HG02610 (cell line): ENCODE results near the gene TMEM120B.

Experiments
- ATAC-seq: cut with Tn5 transposase; IDR thresholded peaks from one replicate; pipeline ENCODE4 v1.9.1; 2021; ENCODE audit warnings: mild to moderate bottlenecking, moderate library complexity; ENCODE audit not compliant: unreplicated experiment

The TMEM120B gene

DNA sequence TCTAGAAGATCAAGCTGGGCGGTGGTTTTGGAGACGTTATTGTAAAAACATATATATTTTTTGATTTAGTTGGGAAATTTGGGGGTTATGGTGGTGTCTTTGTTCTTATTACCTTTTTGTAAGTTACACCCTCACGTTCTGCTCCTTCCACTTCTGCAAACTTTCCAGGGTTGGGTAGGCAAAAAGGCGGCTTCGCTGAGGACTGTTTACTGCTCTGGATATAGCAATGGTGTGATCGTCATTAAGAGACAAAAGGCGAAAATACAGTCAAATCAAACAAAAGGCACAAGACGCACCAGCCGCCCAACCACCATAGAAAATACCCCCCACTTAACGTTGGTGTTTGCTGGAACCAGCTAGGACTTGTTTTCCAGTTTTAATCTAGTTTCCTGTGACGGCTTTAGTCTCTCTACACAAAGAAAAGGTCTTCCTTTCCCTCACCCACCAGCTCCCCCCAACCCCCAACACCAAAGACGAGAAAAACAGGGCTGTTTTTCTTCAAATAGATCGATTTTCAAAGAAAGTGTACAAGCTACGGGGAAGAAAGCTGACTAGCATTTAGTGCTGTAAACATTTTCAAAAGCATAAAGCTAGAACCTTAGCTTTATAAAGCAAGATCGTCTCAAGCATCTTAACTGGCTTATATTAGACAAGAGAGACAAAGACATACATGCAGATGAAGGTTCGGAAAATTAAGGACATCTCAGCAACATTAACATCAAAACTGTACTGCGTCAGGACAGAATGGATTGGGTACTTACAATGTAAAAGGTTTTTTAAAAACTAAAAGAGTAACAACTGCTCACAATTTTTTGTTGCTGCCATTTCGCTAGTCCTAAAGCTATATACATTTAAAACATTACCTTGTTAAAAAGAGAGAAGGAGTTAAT is 89.3 kb downstream of the TMEM120B start:
- ATAC-seq: no peak

DNA sequence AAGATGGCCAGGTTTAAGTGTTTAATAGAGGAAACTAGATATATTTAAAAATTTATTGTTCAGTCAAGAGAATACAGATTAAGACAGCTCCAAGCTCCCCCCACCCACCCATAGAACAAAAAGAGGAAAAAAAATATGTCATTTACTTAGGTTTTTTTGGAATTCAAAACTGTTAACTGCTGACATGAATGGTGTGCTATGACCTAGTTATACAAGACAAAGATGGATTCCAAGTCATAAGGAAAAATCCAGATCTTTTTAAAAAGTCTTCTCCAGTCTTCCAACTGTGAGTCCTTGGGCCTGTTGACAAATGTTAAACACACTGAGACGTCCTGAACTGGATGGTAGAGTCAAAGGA is 89.9 kb downstream of the TMEM120B start:
- no peak for ATAC-seq

DNA sequence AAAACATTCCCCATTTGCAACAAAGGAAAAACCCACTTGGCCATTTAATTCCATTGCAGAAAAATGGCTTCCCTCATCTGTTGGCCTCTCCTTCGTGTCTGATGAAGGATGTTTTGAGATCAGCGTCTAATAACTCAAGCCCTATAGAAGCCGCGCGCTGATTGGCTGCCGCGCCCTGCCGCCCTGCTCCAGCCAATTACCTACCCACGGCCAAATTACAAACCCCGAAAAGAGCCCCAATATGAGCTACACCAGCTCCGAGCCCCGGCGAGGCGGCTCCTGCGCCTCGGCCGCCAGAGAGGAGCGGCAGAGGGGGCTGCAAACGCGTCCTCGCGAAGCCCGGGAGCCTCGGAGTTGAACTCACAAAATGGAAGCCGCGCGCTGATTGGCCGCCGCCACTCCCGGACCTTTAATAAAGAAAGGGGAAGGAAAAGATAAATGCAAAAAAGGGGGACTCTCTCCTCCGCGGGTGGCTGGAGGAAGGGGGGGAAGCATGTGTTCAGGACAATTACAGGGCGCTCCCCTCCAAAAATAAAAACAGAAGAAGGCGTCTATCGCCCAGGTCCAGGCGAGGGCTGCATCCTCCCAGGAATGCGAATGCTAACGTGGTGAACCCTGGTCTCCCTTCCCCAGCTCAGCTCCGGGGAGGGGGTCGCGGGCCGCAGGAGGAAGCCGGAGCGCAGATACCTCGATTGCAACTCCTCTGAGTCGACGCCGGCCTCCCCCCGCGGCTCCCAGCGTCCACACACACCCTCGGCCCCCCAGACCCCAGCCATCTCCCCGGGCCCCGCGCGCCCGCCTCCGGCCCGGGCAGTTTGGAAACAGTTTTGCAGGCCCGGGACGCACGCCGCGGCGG is 90.5 kb downstream of the TMEM120B start:
- ATAC-seq: peak; percentile 38

DNA sequence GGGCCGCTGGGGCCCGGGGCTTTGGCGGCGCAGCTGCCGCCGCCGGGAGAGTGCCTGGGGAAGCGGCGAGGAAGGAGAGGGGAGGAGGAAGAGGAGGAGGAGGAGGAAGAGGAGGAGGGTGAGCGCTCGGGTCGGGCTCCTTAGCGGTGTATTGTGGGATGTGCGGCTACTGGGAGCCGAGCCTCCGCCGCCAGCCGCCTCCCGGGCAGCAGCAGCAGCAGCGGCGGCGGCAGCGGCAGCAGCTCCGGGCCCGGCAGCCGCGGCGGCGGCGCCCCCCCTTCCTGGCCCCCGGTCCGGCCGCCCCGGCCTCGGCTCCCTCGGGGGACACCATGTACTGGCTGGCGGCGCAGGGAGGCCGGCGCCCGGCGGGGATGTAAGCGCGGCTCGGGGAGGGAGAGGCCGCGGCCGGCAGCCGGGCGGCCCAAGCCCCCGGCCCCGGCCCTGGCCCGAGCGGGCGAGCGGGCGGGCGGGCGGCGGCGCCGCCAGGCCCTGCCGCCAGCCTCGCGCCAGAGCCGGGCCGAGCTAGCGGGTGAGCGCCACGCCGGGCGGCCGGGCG is 91.4 kb downstream of the TMEM120B start, which contains the start of gene SETD1B:
TSS of gene SETD1B (plus strand) at position 149 of the 556 bp plus-strand sequence. CDS start 729 bp downstream, outside the sequence.
- no peak for ATAC-seq

DNA sequence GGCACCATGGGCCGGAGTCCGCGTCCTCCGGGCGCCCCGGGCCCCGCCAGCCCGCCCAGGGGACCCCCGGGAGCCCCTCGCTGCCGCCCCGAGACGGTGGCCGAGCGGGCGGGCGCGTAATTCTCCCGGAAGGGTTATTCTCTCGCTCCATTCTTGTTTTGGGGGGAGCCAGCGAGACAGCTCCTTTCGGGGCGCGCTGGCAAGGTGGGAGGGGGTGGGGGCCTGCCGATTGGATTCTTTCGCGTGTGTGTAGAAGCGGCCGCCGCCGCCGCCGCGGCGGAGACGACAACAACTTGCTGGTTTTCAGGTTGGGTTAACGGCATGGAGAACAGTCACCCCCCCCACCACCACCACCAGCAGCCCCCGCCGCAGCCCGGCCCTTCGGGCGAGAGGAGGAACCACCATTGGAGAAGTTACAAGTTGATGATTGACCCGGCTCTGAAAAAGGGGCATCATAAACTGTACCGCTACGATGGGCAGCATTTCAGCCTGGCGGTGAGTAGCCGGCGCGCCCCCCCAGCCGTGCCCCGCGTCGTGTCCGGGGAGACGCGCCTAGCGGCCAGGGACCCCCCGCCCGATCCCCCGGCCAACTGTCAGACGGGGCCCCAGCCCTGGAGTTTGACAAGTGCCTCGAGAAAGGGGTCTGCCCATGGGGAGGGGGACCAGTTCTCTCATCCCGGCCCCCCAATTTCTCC is 92.0 kb downstream of the TMEM120B start:
- no peak for ATAC-seq

DNA sequence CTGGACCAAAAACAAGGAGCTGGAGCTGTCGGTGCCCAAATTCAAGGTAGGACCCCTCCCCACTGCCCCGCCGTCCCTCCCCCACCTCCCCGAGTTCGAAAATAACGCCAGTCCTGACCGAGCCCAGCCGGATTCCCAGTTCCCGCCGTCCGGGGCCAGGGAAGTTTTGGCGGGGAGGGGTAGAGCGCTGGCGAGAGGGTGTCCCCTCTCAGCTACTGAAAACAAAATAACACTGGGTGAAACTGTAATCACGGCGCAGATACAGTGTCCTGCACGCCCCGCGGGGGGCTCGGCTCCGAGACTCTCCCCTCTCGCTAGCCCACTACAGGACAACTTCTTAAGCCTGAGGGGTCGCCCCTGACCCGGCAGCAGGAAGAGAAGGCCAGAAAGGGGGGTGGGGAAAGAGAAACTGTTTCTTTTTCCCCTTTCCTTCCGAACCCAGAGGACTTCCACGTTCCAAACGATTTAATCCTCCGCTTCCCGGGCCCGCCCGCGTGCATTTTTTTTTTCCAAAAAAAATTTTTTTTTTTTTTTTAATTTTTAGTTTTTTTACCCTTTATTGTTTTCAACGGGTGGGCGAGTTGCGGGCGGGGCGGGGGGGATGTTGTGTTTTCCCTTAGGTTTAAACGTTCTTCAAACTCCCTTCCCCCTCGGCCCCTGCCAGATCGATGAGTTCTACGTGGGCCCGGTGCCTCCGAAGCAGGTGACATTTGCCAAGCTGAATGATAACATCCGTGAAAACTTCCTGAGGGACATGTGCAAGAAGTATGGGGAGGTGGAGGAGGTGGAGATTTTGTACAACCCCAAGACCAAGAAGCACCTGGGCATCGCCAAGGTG is 92.8 kb downstream of the TMEM120B start:
- no peak for ATAC-seq

DNA sequence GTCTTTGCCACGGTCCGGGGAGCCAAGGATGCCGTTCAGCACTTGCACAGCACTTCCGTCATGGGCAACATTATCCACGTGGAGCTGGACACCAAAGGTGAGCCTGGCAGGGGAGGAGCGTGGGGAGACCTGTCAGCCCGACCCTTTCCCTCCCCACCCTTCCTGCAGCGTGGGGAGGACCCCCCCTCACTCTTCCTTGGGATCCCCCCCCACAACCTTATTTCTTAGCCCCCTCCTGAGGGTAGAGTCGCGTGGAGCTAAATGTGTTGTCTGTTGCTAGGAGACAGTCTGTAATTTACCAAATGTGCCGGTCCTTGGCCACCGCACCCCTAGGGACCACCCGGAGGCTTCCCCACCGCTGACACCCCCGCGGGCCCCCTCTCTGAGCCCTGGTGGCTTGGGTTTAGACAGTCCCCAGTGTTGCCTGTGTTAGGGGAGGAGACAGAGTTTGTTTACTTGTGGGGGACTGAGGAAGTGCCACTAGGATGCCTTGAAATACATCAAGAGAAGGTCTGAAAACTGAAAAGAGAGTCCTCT is 93.5 kb downstream of the TMEM120B start:
- ATAC-seq: no peak

DNA sequence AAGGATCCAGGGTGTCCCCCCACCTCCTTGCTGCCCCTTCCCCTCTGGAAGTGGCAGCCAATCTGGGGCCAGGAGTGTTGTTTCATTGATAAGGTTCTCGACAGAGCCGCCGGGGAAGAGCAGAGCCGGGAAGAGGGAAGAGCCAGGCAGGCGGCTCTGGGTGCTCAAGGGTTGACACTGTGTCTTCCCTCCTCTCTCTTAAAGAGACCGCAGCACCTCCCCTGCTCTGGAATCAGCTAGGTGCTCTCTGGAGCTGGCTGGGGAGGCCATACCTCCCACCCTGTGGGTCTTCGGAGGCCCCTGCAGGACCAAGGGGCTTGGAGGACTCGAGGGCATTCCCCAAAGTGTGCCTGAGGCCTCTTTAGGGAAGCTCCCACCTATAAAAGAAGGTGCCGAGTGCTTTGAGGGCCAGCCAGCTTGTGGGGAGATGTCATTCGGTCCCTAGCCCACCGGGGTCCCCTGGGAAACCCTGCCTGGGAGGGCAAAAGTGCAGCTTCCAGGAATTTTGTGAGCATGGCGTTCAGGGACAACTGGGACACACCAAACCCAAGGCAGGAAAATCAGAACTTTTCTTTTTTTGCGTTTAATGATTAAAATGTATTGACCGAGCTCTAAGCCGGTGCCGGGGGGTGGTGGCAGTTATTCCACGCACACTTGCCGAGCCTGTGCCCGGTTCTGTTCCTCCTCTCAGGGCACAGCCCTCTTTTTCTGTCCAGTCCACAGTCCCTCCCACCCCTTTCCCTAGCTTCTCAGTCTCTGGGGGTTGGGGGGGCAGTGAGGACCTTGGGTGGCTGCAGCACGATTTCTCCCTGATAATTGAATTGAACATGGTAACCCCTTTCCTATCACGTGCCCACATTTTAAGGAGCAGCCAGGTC is 94.2 kb downstream of the TMEM120B start:
- ATAC-seq: no peak

DNA sequence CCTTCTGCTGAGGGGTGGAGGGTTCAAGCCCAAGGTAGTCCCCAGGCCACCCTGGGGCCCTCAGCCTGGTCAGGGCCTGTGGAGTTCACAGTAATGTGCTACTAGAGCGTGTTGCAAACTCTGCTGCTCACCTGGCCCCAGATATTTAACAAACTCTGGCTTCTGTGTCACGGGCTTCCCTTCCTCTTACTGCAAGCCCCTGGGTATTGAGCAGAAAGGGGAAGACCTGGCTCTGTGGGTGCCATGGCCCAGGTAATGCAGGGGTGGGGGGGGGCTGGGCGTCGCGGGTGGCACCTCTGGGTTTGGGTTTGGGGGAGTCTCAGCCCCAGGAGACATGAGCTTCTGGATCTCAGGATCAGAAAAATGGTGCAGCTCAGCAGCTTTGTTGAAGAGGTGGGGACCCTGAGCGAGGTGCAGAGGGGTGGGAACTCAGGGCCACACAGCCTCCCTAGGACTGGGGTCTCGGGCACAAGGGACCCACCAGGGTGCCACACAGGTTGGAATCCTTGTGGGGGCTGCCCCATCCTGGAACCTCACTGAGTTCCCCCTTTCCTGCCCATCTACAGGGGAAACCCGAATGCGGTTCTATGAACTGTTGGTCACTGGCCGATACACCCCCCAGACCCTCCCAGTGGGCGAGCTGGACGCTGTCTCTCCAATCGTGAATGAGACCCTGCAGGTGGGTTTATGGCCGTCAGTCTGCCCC is 95.2 kb downstream of the TMEM120B start:
- no peak for ATAC-seq

DNA sequence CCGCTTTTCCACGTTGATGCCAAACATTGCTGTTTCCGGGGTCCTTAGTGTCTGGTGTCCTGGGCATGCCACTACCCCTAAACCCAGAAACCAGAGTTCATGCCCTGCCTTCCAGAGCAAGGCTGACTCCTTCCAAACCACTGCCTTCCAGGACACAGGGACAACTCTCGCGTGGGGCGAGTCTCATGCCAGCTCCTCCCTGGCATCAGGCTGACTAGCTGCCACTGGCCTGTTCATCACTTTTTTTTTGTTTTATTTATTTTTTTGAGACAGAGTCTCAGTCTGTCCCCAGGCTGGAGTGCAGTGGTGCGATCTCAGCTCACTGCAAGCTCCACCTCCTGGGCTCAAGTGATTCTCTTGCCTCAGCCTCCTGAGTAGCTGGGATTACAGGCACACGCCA is 96.1 kb downstream of the TMEM120B start:
- no peak for ATAC-seq

DNA sequence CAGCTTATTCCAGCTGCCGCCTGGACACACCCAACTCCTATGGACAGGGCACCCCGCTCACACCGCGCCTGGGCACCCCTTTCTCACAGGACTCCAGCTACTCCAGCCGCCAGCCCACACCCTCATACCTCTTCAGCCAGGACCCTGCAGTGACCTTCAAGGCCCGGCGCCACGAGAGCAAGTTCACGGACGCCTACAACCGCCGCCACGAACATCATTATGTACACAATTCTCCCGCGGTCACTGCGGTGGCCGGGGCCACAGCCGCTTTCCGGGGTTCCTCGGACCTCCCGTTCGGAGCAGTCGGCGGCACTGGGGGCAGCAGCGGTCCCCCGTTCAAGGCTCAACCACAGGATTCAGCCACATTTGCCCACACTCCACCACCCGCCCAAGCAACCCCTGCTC is 97.2 kb downstream of the TMEM120B start:
- ATAC-seq: no peak

DNA sequence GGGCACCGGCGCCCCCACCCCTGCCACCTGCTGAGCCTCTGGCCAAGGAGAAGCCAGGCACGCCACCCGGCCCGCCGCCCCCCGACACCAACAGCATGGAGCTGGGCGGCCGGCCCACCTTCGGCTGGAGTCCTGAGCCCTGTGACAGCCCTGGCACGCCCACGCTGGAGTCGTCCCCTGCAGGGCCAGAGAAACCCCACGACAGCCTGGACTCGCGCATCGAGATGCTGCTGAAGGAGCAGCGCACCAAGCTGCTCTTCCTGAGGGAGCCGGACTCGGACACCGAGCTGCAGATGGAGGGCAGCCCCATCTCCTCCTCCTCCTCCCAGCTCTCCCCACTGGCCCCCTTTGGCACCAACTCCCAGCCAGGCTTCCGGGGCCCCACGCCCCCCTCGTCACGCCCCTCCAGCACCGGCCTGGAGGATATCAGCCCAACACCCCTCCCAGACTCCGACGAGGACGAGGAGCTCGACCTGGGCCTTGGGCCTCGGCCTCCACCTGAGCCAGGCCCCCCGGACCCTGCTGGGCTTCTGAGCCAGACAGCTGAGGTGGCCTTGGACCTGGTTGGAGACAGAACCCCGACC is 97.8 kb downstream of the TMEM120B start:
- ATAC-seq: no peak

DNA sequence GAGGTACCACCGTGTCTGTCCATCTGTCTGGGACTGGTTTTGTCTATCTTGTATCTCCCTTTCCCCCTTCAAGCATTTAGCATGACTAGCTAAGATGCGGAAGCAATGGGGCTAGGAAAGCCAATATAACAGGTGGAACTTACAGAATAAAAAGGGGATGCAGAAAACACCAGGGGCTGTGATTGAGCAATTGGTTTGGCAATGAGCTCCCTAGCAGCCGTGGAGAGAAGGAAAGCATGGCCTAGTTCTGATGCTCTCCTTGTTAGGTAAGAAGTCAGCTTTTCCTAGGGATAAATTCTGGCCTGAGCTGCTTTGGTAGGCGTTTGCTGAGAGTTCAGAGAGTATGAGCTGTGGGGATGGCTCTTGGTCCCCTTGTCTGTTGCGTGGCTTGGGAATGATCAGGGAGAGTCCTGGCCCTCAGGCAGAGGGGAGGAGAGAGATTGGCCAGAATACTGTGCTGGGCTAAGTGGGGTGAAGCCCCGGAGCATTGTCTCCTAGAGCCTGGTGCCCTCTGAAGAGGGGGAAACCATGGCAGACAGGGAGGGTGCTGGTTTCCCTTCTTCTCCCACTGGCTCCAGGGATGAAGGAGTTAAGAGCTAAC is 98.4 kb downstream of the TMEM120B start:
- ATAC-seq: no peak

DNA sequence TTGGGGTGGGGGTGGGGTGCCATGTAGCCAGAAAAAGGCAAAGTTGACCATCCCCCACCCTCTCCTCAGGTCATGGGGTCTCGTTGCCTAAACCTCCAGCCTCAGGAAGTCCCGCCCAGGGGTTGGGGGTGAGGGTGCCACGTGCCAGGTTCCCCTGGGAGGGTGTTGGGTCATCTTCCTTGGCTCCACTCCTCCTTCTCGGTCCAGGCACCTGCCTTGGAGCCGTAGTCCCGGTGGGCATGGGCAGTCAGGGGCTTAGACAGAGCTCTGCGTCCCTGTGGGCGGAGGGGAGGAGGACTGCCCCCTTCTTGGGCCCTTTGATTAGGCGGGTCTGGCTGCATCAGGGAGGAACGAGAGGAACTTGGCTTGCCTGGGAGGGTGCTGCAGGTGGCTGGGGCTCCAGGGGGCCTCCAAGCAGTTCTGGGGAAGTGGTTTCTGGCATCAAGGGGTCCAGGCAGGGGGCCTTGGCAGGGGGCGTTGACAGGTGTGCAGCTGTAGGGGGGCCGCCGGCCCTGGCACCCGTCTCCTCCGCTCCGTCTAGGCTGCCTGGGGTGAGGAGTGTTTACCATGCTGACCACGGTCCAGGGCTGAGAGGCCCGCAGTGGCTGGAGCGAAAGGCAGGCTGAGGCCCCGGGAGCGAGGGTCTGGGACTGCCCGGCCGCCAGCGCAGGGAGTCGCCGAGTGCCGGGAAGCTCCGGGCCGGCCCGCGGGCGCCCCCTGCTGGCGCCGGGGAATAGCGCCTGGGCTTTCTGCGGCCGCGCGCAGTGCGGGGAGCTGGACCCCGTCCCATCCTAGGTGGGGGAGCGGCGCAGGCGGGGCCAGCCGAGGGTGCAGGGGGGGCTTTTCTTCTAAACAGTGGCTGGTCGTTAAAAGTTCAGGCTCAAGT is 99.1 kb downstream of the TMEM120B start:
- peak; percentile 65 for ATAC-seq

DNA sequence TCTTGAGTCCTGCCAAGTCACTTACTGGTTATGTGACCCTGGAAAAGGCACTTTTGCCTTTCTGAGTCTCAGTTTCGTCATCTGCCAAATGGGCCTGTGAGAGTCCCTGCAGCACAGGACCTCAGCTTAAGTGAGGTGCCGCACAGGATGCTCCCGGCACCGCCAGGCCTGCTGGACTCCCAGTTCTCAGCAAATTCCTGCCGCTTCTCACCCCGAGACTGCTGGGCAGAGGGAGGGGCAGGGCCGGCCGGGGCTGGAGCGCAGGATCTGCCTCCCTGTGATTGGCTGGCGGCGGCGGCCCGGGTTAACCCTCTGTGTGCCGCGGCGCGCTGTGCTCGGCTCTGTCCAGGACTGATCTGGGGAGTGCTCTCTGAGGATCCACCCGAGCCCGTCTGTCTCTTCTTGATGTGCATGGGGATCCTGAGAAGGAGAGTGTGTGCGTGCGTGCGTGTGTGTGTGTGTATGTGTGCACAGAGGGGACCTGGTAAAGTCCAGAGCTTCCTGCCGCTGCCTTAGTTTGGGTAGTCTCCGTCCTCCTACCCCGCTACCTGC is 99.8 kb downstream of the TMEM120B start:
- no peak for ATAC-seq
